ENCODE measurements around the gene CSNK1G3. TPM values are rescaled to one million over a fixed set of nuclear protein-coding genes. Genes with fewer than 3 reads are reported as not detected.

Gene CSNK1G3
- total RNA-seq, 4 donors from 2014 or later, result 31.8 to 84.0 (median 55.9) TPM

GRCh38 chr5:123578390-123578789, 66.4 kb downstream of the CSNK1G3 start:
- Histone ChIP-seq H3K4me1 (peaks cover 0 to 39% (median 5%) of the 10 kb centered on the region in 4 donors), H3K4me3 (no peak overlapping the region), H3K27ac (no peak overlapping the region), H3K27me3 (no peaks in the 10 kb centered on the region), H3K36me3 (peaks cover 0 to 10% (median 4%) of the 10 kb centered on the region in 4 donors), H3K9me3 (no peaks in the 10 kb centered on the region)
- intact Hi-C loops (cut with DNase I; ENCODE audit: low total_unique reads), result no loop called here
- no peak for TF ChIP-seq EP300 (IDR thresholded peaks at IDR 0.05; ENCODE audit: low read depth)
- TF ChIP-seq POLR2AphosphoS5 (IDR thresholded peaks at IDR 0.05), result no peak
- TF ChIP-seq POLR2A (IDR thresholded peaks at IDR 0.05), result no peak
- TF ChIP-seq, protein P1, sequence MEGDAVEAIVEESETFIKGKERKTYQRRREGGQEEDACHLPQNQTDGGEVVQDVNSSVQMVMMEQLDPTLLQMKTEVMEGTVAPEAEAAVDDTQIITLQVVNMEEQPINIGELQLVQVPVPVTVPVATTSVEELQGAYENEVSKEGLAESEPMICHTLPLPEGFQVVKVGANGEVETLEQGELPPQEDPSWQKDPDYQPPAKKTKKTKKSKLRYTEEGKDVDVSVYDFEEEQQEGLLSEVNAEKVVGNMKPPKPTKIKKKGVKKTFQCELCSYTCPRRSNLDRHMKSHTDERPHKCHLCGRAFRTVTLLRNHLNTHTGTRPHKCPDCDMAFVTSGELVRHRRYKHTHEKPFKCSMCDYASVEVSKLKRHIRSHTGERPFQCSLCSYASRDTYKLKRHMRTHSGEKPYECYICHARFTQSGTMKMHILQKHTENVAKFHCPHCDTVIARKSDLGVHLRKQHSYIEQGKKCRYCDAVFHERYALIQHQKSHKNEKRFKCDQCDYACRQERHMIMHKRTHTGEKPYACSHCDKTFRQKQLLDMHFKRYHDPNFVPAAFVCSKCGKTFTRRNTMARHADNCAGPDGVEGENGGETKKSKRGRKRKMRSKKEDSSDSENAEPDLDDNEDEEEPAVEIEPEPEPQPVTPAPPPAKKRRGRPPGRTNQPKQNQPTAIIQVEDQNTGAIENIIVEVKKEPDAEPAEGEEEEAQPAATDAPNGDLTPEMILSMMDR (IDR thresholded peaks at IDR 0.05), result no peak
- DNase-seq, result no peak
- in situ Hi-C loops (cut with MboI; ENCODE audit: low pct_ligation_motif_present in 1 of 4, low pct_unique_long_range_greater_than_20kb in 1 of 4, low sequenced_read_pairs in 3 of 4), result loop anchor here in 1 of 4 donors (25.0 kb wide), 1 partner anchor 1066 kb away; no protein-coding TSS in a partner anchor

DNA sequence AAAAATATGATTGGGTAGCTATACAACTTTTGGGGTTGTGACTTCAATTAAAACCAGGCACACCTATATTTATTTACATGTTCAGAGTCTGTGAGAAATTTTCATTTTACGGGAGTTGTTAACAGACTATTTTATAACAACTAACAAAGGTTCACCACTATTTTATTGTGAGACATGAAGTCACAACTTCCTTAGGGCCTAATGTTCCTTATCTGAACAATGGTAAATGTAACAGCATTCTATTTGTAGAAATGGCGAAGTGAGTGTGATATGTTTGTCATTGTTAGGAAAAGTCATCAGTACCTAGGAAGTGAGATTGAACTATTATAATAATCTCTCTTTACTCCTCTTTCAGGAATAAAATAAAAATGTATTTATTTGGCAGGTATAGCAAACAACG, 67.4 kb downstream of the CSNK1G3 start:
- no peak for DNase-seq
- in situ Hi-C loops (cut with MboI; ENCODE audit: low pct_ligation_motif_present in 1 of 4, low pct_unique_long_range_greater_than_20kb in 1 of 4, low sequenced_read_pairs in 3 of 4), result loop anchor here in 1 of 4 donors (25.0 kb wide), 1 partner anchor 1067 kb away; no protein-coding TSS in a partner anchor
- Histone ChIP-seq H3K4me3 (no peak overlapping the region), H3K9me3 (no peaks in the 10 kb centered on the region), H3K27me3 (no peaks in the 10 kb centered on the region), H3K27ac (peak overlapping the region in 3 of 4 donors; percentile 12 to 44 (median 21)), H3K36me3 (peaks cover 0 to 10% (median 4%) of the 10 kb centered on the region in 4 donors), H3K4me1 (peaks cover 0 to 41% (median 5%) of the 10 kb centered on the region in 4 donors)
- intact Hi-C loops (cut with DNase I; ENCODE audit: low total_unique reads), result no loop called here
- 55 to 65% methylated on average over 3 of the region's 3 CpGs for WGBS, 2 donors (ENCODE audit: low coverage in 1 of 2)
- TF ChIP-seq POLR2AphosphoS5 (IDR thresholded peaks at IDR 0.05) (no peak), EP300 (IDR thresholded peaks at IDR 0.05; ENCODE audit: low read depth) (no peak), POLR2A (IDR thresholded peaks at IDR 0.05) (no peak)
- TF ChIP-seq, protein P1 (IDR thresholded peaks at IDR 0.05), result no peak

DNA sequence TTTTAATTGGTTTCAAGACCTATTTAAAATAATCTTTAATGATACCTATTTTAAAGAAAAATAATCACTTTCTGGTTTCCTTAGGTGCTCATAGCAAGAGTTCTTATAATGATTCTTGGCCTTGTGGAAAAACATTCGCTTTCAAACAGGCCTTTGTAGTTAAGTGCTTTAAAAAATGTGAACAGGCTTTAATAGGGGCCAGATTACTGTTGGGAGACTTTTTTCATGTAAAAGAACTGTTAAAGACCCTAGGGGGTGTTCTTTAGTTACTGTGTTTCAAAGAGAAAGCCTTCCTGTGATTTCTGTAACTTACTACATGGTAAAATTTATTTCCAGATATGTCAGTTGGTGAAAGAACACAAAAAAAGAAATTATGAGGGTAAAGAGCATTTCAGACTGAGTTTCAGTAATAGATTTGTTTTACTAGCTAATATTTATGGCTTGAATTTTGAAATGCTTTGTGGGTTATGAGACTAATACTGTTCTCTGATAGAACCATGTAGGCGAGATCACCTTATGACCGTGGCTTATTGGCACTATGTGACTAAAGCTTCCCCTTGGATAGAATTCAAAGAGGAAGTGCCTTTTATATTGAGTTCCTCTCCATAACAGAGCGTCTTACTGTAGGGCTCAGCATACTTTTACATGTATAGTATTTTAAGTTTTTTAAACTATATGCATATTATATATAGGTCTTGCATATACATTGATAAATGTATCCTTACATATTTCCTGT, 70.7 kb downstream of the CSNK1G3 start:
- Histone ChIP-seq H3K27ac (peak overlapping the region in 2 of 4 donors; percentile 8 to 40), H3K27me3 (no peaks in the 10 kb centered on the region), H3K9me3 (no peaks in the 10 kb centered on the region), H3K4me3 (no peak overlapping the region), H3K36me3 (peaks cover 0 to 5% (median 2%) of the 10 kb centered on the region in 4 donors), H3K4me1 (peaks cover 0 to 41% (median 5%) of the 10 kb centered on the region in 4 donors)
- intact Hi-C loops (cut with DNase I; ENCODE audit: low total_unique reads) (no loop called here), in situ Hi-C loops (cut with MboI; ENCODE audit: low pct_ligation_motif_present in 1 of 4, low pct_unique_long_range_greater_than_20kb in 1 of 4, low sequenced_read_pairs in 3 of 4) (loop anchor here in 1 of 4 donors (25.0 kb wide), 1 partner anchor 1070 kb away; no protein-coding TSS in a partner anchor)
- 55 to 74% methylated on average over 4 of the region's 4 CpGs for WGBS, 2 donors (ENCODE audit: low coverage in 1 of 2)
- no peak for DNase-seq
- TF ChIP-seq POLR2AphosphoS5 (IDR thresholded peaks at IDR 0.05) (no peak), EP300 (IDR thresholded peaks at IDR 0.05; ENCODE audit: low read depth) (no peak), POLR2A (IDR thresholded peaks at IDR 0.05) (no peak)
- TF ChIP-seq, protein P1 (IDR thresholded peaks at IDR 0.05), result no peak

DNA sequence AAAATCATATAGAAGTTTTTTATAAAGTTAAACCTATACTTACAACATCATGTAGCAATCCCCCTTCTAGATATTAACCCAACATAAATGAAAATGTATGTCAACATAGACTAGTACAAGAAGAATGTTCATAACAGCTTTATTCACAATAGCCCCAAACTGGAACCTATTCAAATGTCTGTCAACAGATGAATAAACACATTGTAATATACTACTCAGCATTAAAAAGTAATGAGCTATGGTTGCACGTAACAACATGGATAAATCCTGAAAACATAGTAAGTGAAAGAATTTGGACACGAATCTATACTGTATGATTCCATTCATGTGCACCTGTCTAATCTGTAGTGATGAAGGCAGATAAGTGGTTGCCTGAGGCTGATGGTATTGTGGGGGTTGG, 73.9 kb downstream of the CSNK1G3 start:
- no peak overlapping the region for H3K27ac ChIP-seq
- TF ChIP-seq EP300 (IDR thresholded peaks at IDR 0.05; ENCODE audit: low read depth) (no peak), POLR2A (IDR thresholded peaks at IDR 0.05) (no peak)
- TF ChIP-seq, protein P1 (IDR thresholded peaks at IDR 0.05), result no peak
- H3K9me3 ChIP-seq, result no peaks in the 10 kb centered on the region
- intact Hi-C loops (cut with DNase I; ENCODE audit: low total_unique reads), result no loop called here
- H3K36me3 ChIP-seq, result peaks cover 0 to 7% (median under 1%) of the 10 kb centered on the region in 4 donors
- no peak overlapping the region for H3K4me3 ChIP-seq
- no peak for DNase-seq
- peaks cover 0 to 16% (median 0%) of the 10 kb centered on the region in 4 donors for H3K4me1 ChIP-seq
- 94 to 96% methylated on average over 2 of the region's 2 CpGs for WGBS, 2 donors (ENCODE audit: low coverage in 1 of 2)
- H3K27me3 ChIP-seq, result no peaks in the 10 kb centered on the region
- in situ Hi-C loops (cut with MboI; ENCODE audit: low pct_ligation_motif_present in 1 of 4, low pct_unique_long_range_greater_than_20kb in 1 of 4, low sequenced_read_pairs in 3 of 4), result loop anchor here in 1 of 4 donors (25.0 kb wide), 1 partner anchor 1074 kb away; no protein-coding TSS in a partner anchor
